Psoas muscle (tissue), 8 donors: ENCODE measurements around the gene PHOX2A. TPM values are rescaled to one million over a fixed set of nuclear protein-coding genes. Genes with fewer than 3 reads are reported as not detected.

Experiments
- ATAC-seq, 4 donors: fragments of 200-7000 bp; cut with Tn5 transposase; one replicate each; pipeline ENCODE4 v1.9.1; 2020; ENCODE audit warnings: moderate library complexity in 3 of 4, mild to moderate bottlenecking in 2 of 4
- DNase-seq, 2 donors: peaks; one replicate each; pipeline ENCODE4 v3.0.0-alpha.2; 2020
- H3K27ac ChIP-seq: fragments of 200-600 bp; one replicate; pipeline ENCODE4 v1.8.0; 2022
- H3K27me3 ChIP-seq, 3 donors: fragments of 200-600 bp in 1 of 3; one replicate each; pipeline versions ENCODE4 v1.6.1 to v1.8.0; 2013 to 2022; ENCODE audit warnings: low read length in 2 of 3, mild to moderate bottlenecking in 2 of 3, moderate library complexity in 1 of 3; ENCODE audit not compliant: insufficient read depth in 3 of 3
- H3K36me3 ChIP-seq, 2 donors: fragments of 200-600 bp in 1 of 2; one replicate each; pipeline versions ENCODE4 v1.6.1 to v1.8.0; 2013 to 2022; ENCODE audit warnings: low read depth in 1 of 2, mild to moderate bottlenecking in 1 of 2, moderate library complexity in 1 of 2; ENCODE audit not compliant: insufficient read depth in 1 of 2
- H3K4me1 ChIP-seq: fragments of 200-600 bp; one replicate; pipeline ENCODE4 v1.8.0; 2022
- H3K4me3 ChIP-seq: fragments of 200-600 bp; one replicate; pipeline ENCODE4 v1.8.0; 2022; ENCODE audit warnings: mild to moderate bottlenecking
- H3K9me3 ChIP-seq: fragments of 200-600 bp; one replicate; pipeline ENCODE4 v1.8.0; 2022
- CTCF ChIP-seq: fragments of 200-600 bp; IDR thresholded peaks from one replicate; pipeline ENCODE4 v1.8.0; 2022; ENCODE audit warnings: antibody characterized with exemption
- WGBS, 3 donors: extraction: QIAGEN DNeasy Blood & Tissue Kit; methylation state at CpG; one replicate each; pipeline versions ENCODE4 v1.1.6 to v1.1.7; 2013; 5-methylcytosine and 5-hydroxymethylcytosine counted together
- intact Hi-C, 2 donors: fragments of 100-400 bp; cut with DNase I; formaldehyde crosslinking; loops; one replicate each; pipeline versions ENCODE4 v1.11.0 to v1.14.2; 2022
- polyA plus RNA-seq, 3 donors: library from polyadenylated mRNA; stranded (reverse); fragments of 200-250 nt; gene quantifications; one replicate each; pipeline ENCODE4 v1.2.3, GENCODE V29; 2013
- total RNA-seq, 4 donors: library from RNA; stranded (reverse); fragmentation: NEBNext Ultra II Directional in 2 of 4; extraction: Animal tissue kit (Norgen Biotek cat#: 25700) in 2 of 4; gene quantifications; one replicate each; pipeline versions ENCODE4 v1.2.1 to v1.2.4, GENCODE V29; 2021 to 2023
- donor health status: healthy with polysubstance abuse.
- donor health status: DM: no; HTN: no; CAD: no; lungs with moderate emphysema.
- donor health status: Bipolar disorder and iron deficiency.
- donor health status: healthy.
- donor health status: DM: yes; HTN: yes; CAD: no.
- donor health status: DM: no; HTN: no; CAD: no.
- donor health status: DM: no; HTN: no; CAD: no.
- donor health status: DM: yes; HTN: yes; CAD: no.

Gene PHOX2A
- total and polyA plus RNA-seq, 7 donors: 0.07 TPM; not detected in 6

DNA sequence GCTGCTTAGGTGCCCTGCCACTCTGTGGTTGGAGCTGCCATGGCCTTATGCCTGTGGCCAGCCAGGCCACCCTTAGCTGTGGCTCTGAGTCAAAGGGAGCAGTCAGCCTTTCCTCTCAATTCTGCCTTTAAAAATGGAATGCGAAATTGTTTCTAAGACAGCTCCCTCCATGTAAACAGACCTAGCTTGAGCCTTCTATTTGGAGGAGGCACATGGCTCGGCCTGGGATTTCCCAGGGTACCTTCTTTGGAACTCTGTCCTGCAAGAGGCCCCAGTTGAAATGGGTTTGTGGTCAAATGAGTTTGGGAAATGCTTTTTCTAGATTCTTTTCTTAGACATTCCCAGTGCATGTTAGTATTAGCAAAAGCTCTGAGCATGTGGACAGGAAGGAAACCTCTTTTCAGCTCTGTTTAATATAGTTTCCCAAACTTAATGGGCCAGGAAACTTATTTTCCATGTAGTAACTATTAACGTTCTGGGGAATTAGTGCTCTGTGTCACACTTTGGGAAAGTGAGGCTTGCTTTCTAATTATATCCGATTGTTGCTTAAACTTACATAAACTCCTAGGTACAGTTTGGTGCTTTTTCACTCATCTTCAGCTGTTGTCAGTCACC, 7.8 kb downstream of the PHOX2A start:
- WGBS, 3 donors: 38 to 56% (median 46%) methylated on average over 4 of the region's 4 CpGs
- ATAC-seq: no peak
- no peak for TF ChIP-seq CTCF
- Histone ChIP-seq H3K36me3 (peaks cover 0 to 73% of the 10 kb centered on the region in 2 donors), H3K27me3 (peaks cover 0 to 4% (median 0%) of the 10 kb centered on the region in 3 donors), H3K9me3 (no peaks in the 10 kb centered on the region), H3K4me3 (no peak overlapping the region), H3K27ac (peak overlapping the region; percentile 36), H3K4me1 (peaks cover 10% of the 10 kb centered on the region)
- intact Hi-C loops: loop anchor here (5.0 to 10.0 kb wide), 4 partner anchors 121 to 221 kb away; partner anchors contain the start of genes ANAPC15 (in 1 of the 2) and CLPB (in 1 of the 2)
- DNase-seq: no peak

- ATAC-seq: no peak
- TF ChIP-seq CTCF: no peak
- no peak overlapping the region for H3K27ac ChIP-seq
- H3K4me3 ChIP-seq: no peak overlapping the region
- peaks cover 0 to 80% of the 10 kb centered on the region in 2 donors for H3K36me3 ChIP-seq
- no peaks in the 10 kb centered on the region for H3K27me3 ChIP-seq
- 92 to 97% (median 93%) methylated on average over 13 to 17 of the region's 17 CpGs for whole genome bisulfite sequencing, 3 donors
- H3K4me1 ChIP-seq: peaks cover 10% of the 10 kb centered on the region
- intact Hi-C loops: loop anchor here (5.0 to 10.0 kb wide), 4 partner anchors 121 to 221 kb away; partner anchors contain the start of genes ANAPC15 (in 1 of the 2) and CLPB (in 1 of the 2)
- DNase-seq: no peak
- H3K9me3 ChIP-seq: no peaks in the 10 kb centered on the region
Observed at GRCh38 chr11:72235351-72236057, 8.5 kb downstream of the PHOX2A start.

DNA sequence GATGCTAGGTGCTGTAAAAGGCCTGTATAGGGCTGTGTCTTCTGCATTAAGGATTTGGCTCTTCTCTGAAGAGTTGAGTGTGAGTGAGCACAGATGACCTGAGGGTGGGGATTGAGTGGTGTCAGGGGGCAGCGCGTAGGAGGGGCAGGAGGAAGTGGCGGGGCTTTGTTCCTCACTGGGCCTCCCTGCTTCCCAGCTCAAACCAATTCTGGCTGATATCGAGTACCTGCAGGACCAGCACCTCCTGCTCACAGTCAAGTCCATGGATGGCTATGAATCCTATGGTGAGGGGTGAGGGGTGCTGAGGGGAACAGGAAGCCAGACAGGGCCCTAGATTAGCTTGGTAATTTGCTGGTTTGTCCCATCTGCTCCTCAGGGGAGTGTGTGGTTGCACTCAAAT, 9.1 kb downstream of the PHOX2A start:
- no peak for DNase-seq
- intact Hi-C loops: loop anchor here (5.0 to 10.0 kb wide), 4 partner anchors 120 to 220 kb away; partner anchors contain the start of genes ANAPC15 (in 1 of the 2) and CLPB (in 1 of the 2)
- Histone ChIP-seq H3K27ac (no peak overlapping the region), H3K27me3 (no peaks in the 10 kb centered on the region), H3K9me3 (no peaks in the 10 kb centered on the region), H3K4me3 (no peak overlapping the region), H3K4me1 (peaks cover 10% of the 10 kb centered on the region), H3K36me3 (peaks cover 0 to 86% of the 10 kb centered on the region in 2 donors)
- no peak for ATAC-seq
- WGBS, 3 donors: 90 to 94% (median 91%) methylated on average over 4 of the region's 4 CpGs
- TF ChIP-seq CTCF: no peak

GRCh38 chr11:72234514-72234830, 9.5 kb downstream of the PHOX2A start:
- Histone ChIP-seq H3K27me3 (no peaks in the 10 kb centered on the region), H3K27ac (no peak overlapping the region), H3K4me3 (no peak overlapping the region), H3K36me3 (peaks cover 0 to 91% of the 10 kb centered on the region in 2 donors), H3K9me3 (no peaks in the 10 kb centered on the region), H3K4me1 (peaks cover 10% of the 10 kb centered on the region)
- DNase-seq (no peak), ATAC-seq (no peak)
- intact Hi-C loops: loop anchor here (10.0 kb wide), 3 partner anchors 120 to 220 kb away; partner anchors contain the start of gene ANAPC15 (in 1 of the 2)
- no peak for TF ChIP-seq CTCF
- WGBS, 3 donors: 81 to 87% (median 81%) methylated on average over 3 of the region's 3 CpGs
